HCT116 (cell line): ENCODE results near the gene PCDHB13. TPM values are rescaled to one million over a fixed set of nuclear protein-coding genes. Genes with fewer than 3 reads are reported as not detected.

Source experiments
- ATAC-seq: fragments of 200-7000 bp; cut with Tn5 transposase; 2 replicates; pipeline ENCODE4 v1.9.1; 2020; ENCODE audit warnings: mild to moderate bottlenecking, moderate library complexity
- BruUV-seq: library from RNA; stranded (reverse); fragments of 400-500 nt; replicated peaks from 2 replicates; lab custom pipeline; 2021; lab: Mats Ljungman, UMichigan
- CTCF ChIA-PET: fragments of 300-600 bp; sonication (Branson Sonifier 250); formaldehyde crosslinking; loops from one replicate; lab custom pipeline; 2021; ENCODE audit warnings: antibody characterized with exemption; lab: Charles Lee
- POLR2A ChIA-PET: fragments of 300-600, 350-600 bp; sonication (Branson Sonifier 250); formaldehyde crosslinking; loops from one replicate; lab custom pipeline; 2021; ENCODE audit warnings: antibody characterized with exemption; lab: Charles Lee
- RAD21 ChIA-PET, 2 experiments: fragments of 300-600 bp; sonication (Branson Sonifier 250); formaldehyde crosslinking; loops; one replicate each; lab custom pipeline; 2023; ENCODE audit warnings: low total read pairs in 2 of 2; ENCODE audit not compliant: uncharacterized antibody in 2 of 2, unreplicated experiment in 2 of 2, low non-redundant PET in 1 of 2; lab: Charles Lee
- DNase-seq: peaks from one replicate; pipeline ENCODE4 v3.0.0-alpha.2; 2010; ENCODE audit warnings: low read depth, low spot score
- H2AFZ ChIP-seq: fragments of 200-600 bp; shearing (Covaris generic), sonication (generic); 2 replicates; pipeline ENCODE4 v1.6.1; 2017; ENCODE audit warnings: low read depth, mixed run types, mixed read lengths, antibody characterized with exemption, low read length; ENCODE audit not compliant: poor library complexity, severe bottlenecking
- H3K27ac ChIP-seq: 2 replicates; pipeline ENCODE4 v1.5.1; 2012; ENCODE audit warnings: low read depth, low read length
- H3K27me3 ChIP-seq: fragments of 200-600 bp; sonication (generic); 2 replicates; pipeline ENCODE4 v1.6.1; 2016; ENCODE audit warnings: mixed run types, low read length, mixed read lengths; ENCODE audit not compliant: insufficient read depth
- H3K36me3 ChIP-seq, 2 experiments: fragments of 200-500 bp in 1 of 2; fragments of 200-600 bp in 1 of 2; sonication (Bioruptor generic) in 1 of 2; sonication (generic) in 1 of 2; 2 replicates each; pipeline versions ENCODE4 v1.5.1 to v1.6.1; 2014 to 2016; ENCODE audit warnings: low read length in 2 of 2, inconsistent platforms in 1 of 2, mixed read lengths in 1 of 2, mixed run types in 1 of 2; ENCODE audit not compliant: insufficient read depth in 2 of 2, control insufficient read depth in 1 of 2
- H3K4me1 ChIP-seq, 2 experiments: fragments of 200-600 bp in 1 of 2; sonication (generic) in 1 of 2; 2 replicates each; pipeline versions ENCODE4 v1.5.1 to v1.6.1; 2012 to 2017; ENCODE audit warnings: low read length in 2 of 2, inconsistent platforms in 1 of 2, mild to moderate bottlenecking in 1 of 2, mixed read lengths in 1 of 2, mixed run types in 1 of 2, moderate library complexity in 1 of 2; ENCODE audit not compliant: insufficient read depth in 2 of 2, control insufficient read depth in 1 of 2
- H3K4me2 ChIP-seq: fragments of 200-600 bp; sonication (generic); 2 replicates; pipeline ENCODE4 v1.6.1; 2017; ENCODE audit warnings: mixed run types, low read length, mixed read lengths
- H3K4me3 ChIP-seq, 2 experiments: fragments of 200-600 bp in 1 of 2; sonication (generic) in 1 of 2; replicated peaks in 1 of 2; 2 replicates each; pipeline ENCODE4 v1.5.1; 2011 to 2016; ENCODE audit warnings: low read length in 2 of 2, control low read depth in 1 of 2, low read depth in 1 of 2, mild to moderate bottlenecking in 1 of 2, mixed read lengths in 1 of 2, mixed run types in 1 of 2
- H3K79me2 ChIP-seq: fragments of 200-600 bp; sonication (generic); 2 replicates; pipeline ENCODE4 v1.6.1; 2017; ENCODE audit warnings: mild to moderate bottlenecking, mixed run types, low read length, moderate library complexity, mixed read lengths; ENCODE audit not compliant: insufficient read depth
- H3K9ac ChIP-seq: fragments of 200-600 bp; sonication (generic); 2 replicates; pipeline ENCODE4 v1.6.1; 2016; ENCODE audit warnings: low read length, mixed read lengths
- H3K9me2 ChIP-seq: fragments of 200-600 bp; sonication (generic), shearing (Covaris generic); 2 replicates; pipeline ENCODE4 v1.6.1; 2017; ENCODE audit warnings: mixed run types, mild to moderate bottlenecking, moderate library complexity; ENCODE audit not compliant: insufficient read depth
- H3K9me3 ChIP-seq, 2 experiments: fragments of 200-500 bp in 1 of 2; fragments of 200-600 bp in 1 of 2; sonication (Bioruptor generic) in 1 of 2; sonication (generic) in 1 of 2; 2 replicates each; pipeline ENCODE4 v1.6.1; 2014 to 2017; ENCODE audit warnings: low read length in 2 of 2, mixed read lengths in 2 of 2, inconsistent platforms in 1 of 2, low read depth in 1 of 2, mild to moderate bottlenecking in 1 of 2, mixed run types in 1 of 2, moderate library complexity in 1 of 2; ENCODE audit not compliant: control insufficient read depth in 1 of 2, insufficient read depth in 1 of 2
- H4K20me1 ChIP-seq: fragments of 200-600 bp; sonication (generic), shearing (Covaris generic); 2 replicates; pipeline ENCODE4 v1.6.1; 2017; ENCODE audit warnings: mixed run types, mild to moderate bottlenecking, moderate library complexity; ENCODE audit not compliant: insufficient read depth
- EZH2 ChIP-seq: fragments of 200-600 bp; sonication (generic); IDR thresholded peaks from 2 replicates; pipeline ENCODE4 v1.6.1; 2017; ENCODE audit warnings: antibody characterized with exemption, mixed run types
- FOSL1 ChIP-seq: IDR thresholded peaks from 2 replicates; pipeline ENCODE4 v1.6.1; 2012; ENCODE audit warnings: low read depth
- JUND ChIP-seq: IDR thresholded peaks from 2 replicates; pipeline ENCODE4 v1.6.1; 2012
- MAX ChIP-seq: IDR thresholded peaks from 2 replicates; pipeline ENCODE4 v1.6.1; 2012
- REST ChIP-seq: IDR thresholded peaks from 2 replicates; pipeline ENCODE4 v1.6.1; 2012; ENCODE audit warnings: low read depth
- SIN3A ChIP-seq: IDR thresholded peaks from 2 replicates; pipeline ENCODE4 v1.6.1; 2012; ENCODE audit warnings: low read depth
- SRF ChIP-seq: IDR thresholded peaks from 2 replicates; pipeline ENCODE4 v1.6.1; 2012; ENCODE audit warnings: low read depth
- TCF7L2 ChIP-seq: IDR thresholded peaks from 2 replicates; pipeline ENCODE4 v1.7.0; 2011; ENCODE audit warnings: borderline replicate concordance, inconsistent platforms; ENCODE audit not compliant: insufficient read depth, insufficient read length; ENCODE audit errors: extremely low read depth
- YY1 ChIP-seq: IDR thresholded peaks from 2 replicates; pipeline ENCODE4 v1.6.1; 2011; ENCODE audit warnings: low read length, low read depth, moderate library complexity, mild to moderate bottlenecking; ENCODE audit not compliant: insufficient replicate concordance; ENCODE audit errors: extremely low read depth
- ZFX ChIP-seq: fragments of 450-650 bp; IDR thresholded peaks from 2 replicates; pipeline ENCODE4 v1.6.1; 2017
- intact Hi-C: fragments of 100-400 bp; cut with micrococcal nuclease; formaldehyde crosslinking; loops from 2 replicates; pipeline ENCODE4 v1.10.0; 2022
- total RNA-seq: library from RNA; stranded (reverse); gene quantifications from one replicate; pipeline ENCODE4 v1.2.1, GENCODE V29; 2021; ENCODE audit not compliant: unreplicated experiment

The PCDHB13 gene
- total RNA-seq, 1 experiment from 2014 or later = 0.22 TPM

- Histone ChIP-seq H3K4me1 (no peaks in the 10 kb centered on the region), H3K4me3 (no peak overlapping the region), H4K20me1 (no peaks in the 10 kb centered on the region), H3K27ac (no peak overlapping the region), H3K27me3 (no peaks in the 10 kb centered on the region)
- ATAC-seq (no peak), DNase-seq (no peak)
- TF ChIP-seq EZH2 (no peak), MAX (no peak), TCF7L2 (no peak), REST (no peak), FOSL1 (no peak), JUND (no peak), SIN3A (no peak), SRF (no peak), ZFX (no peak), YY1 (no peak)
- TF ChIP-seq, all 23 proteins: peak for 0
- no peaks in the 10 kb centered on the region for H3K36me3 ChIP-seq
- no peaks in the 10 kb centered on the region for H3K79me2 ChIP-seq
- intact Hi-C loops = no loop called here
- peaks cover 7 to 17% of the 10 kb centered on the region in 2 experiments; a peak in 2 of 4 replicates for H3K9me3 ChIP-seq
- no peaks in the 10 kb centered on the region for H3K9me2 ChIP-seq
- H2AFZ ChIP-seq = no peak overlapping the region
- ChIA-PET POLR2A (no interaction called here), RAD21 (no interaction called here), CTCF (no interaction called here)
- no peak overlapping the region for H3K9ac ChIP-seq
- BruUV-seq = no TSS peak
- no peak overlapping the region for H3K4me2 ChIP-seq
Measured at GRCh38 chr5:141250576-141250975, 36.9 kb downstream of the PCDHB13 start.
